Breast epithelium (tissue), 3 donors: ENCODE measurements around the gene HEPACAM.

ENCODE experiments used
- POLR2A ChIP-seq: fragments of 450-650 bp; IDR thresholded peaks from one replicate; pipeline ENCODE4 v1.6.1; 2016; ENCODE audit warnings: antibody characterized with exemption, mild to moderate bottlenecking, moderate library complexity
- TF ChIP-seq, protein P1 (sequence below), 3 donors: fragments of 450-650 bp; IDR thresholded peaks; one replicate each; pipeline ENCODE4 v1.5.1; 2016 to 2017; ENCODE audit warnings: antibody characterized with exemption in 3 of 3, mild to moderate bottlenecking in 3 of 3, moderate library complexity in 3 of 3

DNA sequence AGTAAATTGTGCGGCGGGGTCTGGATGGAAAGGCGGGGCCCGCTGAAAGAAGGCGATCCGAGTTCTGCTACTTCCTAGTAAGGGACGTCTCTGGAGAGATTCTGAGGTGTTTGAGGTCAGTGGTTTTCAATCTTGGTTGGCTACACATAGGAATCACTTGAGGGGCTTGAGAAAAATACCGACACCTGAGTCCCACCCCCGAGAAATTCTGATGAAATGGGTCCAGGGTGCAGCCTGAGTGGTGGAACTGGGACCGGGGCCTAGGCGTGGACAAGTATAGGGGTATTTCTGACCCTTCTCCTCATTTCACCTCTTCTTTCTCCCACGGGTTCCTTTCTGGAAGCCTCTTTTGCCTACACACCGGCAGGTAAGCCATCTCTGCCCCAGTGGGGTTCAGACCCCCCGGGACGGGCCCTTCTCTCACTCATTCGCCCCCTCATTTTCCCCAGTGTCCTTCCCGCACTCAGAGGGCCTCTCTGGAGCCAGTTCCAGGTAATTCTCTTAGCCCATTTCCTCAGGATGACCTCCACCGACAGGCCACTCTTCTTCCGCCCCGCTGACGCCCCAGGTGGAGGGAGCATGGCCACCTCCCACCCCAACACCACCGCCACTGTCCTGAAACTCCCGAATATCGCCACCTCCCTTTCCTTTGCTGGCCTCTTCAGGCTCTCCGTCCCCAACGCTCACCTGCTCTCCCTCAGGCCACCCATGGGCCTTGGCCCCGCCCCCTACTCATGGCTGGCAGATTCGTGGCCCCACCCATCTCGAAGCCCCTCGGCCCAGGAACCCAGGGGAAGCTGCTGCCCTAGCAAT lies 58.8 kb downstream of the HEPACAM start:
- TF ChIP-seq, protein P1, sequence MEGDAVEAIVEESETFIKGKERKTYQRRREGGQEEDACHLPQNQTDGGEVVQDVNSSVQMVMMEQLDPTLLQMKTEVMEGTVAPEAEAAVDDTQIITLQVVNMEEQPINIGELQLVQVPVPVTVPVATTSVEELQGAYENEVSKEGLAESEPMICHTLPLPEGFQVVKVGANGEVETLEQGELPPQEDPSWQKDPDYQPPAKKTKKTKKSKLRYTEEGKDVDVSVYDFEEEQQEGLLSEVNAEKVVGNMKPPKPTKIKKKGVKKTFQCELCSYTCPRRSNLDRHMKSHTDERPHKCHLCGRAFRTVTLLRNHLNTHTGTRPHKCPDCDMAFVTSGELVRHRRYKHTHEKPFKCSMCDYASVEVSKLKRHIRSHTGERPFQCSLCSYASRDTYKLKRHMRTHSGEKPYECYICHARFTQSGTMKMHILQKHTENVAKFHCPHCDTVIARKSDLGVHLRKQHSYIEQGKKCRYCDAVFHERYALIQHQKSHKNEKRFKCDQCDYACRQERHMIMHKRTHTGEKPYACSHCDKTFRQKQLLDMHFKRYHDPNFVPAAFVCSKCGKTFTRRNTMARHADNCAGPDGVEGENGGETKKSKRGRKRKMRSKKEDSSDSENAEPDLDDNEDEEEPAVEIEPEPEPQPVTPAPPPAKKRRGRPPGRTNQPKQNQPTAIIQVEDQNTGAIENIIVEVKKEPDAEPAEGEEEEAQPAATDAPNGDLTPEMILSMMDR (IDR thresholded peaks at IDR 0.05): no peak
- TF ChIP-seq POLR2A: no peak
